ENCODE results near the gene BTBD1.

GRCh38 chr15:82992436-82992998, 74.5 kb downstream of the BTBD1 start:
- TF ChIP-seq CTCF (IDR thresholded peaks at IDR 0.05; ENCODE audit: poor library complexity) (no peak), EZH2 (IDR thresholded peaks at IDR 0.05; ENCODE audit: borderline replicate concordance) (no peak), EZH2phosphoT487 (IDR thresholded peaks at IDR 0.05; ENCODE audit: low read depth, severe bottlenecking, unreplicated experiment) (no peak)

All from hepatocyte (in vitro differentiated cells).